Measurements from ENCODE around the gene ACOT8. TPM values are rescaled to one million over a fixed set of nuclear protein-coding genes. Genes with fewer than 3 reads are reported as not detected.
"Not testable (repeated sequence)": the region's sequence is repeated elsewhere in the genome, so short reads cannot be mapped to it uniquely, and the experiment has no call there.

ACOT8 gene
- total RNA-seq, 1 donor from 2014 or later, result 23.6 TPM

DNA sequence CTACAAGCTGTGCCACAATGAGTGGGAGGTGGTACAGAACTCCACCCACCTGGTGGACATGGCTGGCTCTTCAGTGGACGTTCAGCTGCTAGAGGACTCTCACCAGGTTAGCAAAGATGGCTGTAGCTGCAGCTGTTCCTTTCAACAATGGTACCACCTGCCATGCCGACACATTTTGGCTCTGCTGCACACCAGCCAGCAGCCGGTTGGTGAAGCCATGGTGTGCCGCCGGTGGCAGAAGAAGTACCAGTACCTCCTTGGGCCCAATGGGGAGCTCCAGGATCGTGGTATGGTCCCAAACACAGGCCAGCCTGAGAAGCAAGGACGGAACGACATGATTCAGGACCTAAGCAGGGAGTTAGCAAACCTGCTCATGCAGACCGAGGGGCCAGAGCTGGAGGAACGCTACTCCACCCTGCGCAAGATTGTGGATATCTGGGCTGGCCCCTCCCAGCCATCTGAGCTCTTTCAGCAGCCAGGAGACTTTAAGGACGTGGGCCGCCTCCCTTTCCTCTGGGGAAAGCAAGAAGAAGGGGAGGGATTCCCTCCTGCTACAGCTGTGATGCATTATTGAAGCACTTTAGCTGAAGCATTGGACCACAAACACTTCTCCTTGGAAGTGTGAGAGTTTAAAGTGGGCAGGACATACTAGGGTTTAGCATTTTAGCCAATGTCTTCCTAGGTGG lies 21.0 kb upstream of the ACOT8 start:
- Mint-ChIP-seq H3K4me3 (ENCODE audit: unreplicated experiment) (no peak overlapping the region), H3K36me3 (ENCODE audit: unreplicated experiment) (peaks cover 13% of the 10 kb centered on the region), H3K4me1 (ENCODE audit: unreplicated experiment) (peaks cover 15% of the 10 kb centered on the region), H3K27ac (ENCODE audit: unreplicated experiment) (no peak overlapping the region), H3K9me3 (ENCODE audit: unreplicated experiment) (no peaks in the 10 kb centered on the region), H3K27me3 (ENCODE audit: unreplicated experiment) (no peaks in the 10 kb centered on the region)
- DNase-seq (ENCODE audit: extremely low spot score, unreplicated experiment), result no peak
- TF ChIP-seq CTCF (IDR thresholded peaks at IDR 0.05), result no peak

GRCh38 chr20:45874576-45874975 lies 17.4 kb upstream of the ACOT8 start:
- H3K4me3 Mint-ChIP-seq (ENCODE audit: unreplicated experiment), result no peak overlapping the region
- no peaks in the 10 kb centered on the region for H3K9me3 Mint-ChIP-seq (ENCODE audit: unreplicated experiment)
- peaks cover 4% of the 10 kb centered on the region for H3K36me3 Mint-ChIP-seq (ENCODE audit: unreplicated experiment)
- no peaks in the 10 kb centered on the region for H3K27me3 Mint-ChIP-seq (ENCODE audit: unreplicated experiment)
- no peak for DNase-seq (ENCODE audit: extremely low spot score, unreplicated experiment)
- H3K4me1 Mint-ChIP-seq (ENCODE audit: unreplicated experiment), result no peaks in the 10 kb centered on the region
- no peak overlapping the region for H3K27ac Mint-ChIP-seq (ENCODE audit: unreplicated experiment)
- TF ChIP-seq CTCF (IDR thresholded peaks at IDR 0.05), result no peak

DNA sequence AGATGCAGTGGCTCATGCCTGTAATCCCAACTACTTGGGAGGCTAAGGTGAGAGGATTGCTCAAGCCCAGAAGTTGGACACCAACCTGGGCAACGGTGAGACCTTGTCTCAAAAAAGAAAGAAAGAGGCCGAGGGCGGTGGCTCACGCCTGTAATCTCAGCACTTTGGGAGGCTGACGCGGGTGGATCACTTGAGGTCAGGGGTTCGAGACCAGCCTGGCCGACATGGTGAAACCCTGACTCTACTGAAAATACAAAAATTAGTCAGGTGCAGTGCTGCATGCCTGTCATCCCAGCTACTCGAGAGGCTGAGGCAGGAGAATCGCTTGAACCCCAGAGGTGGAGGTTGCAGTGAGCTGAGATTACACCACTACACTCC lies 16.9 kb upstream of the ACOT8 start:
- not testable (repeated sequence) for H3K4me1 Mint-ChIP-seq (ENCODE audit: unreplicated experiment); H3K27ac Mint-ChIP-seq (ENCODE audit: unreplicated experiment); H3K9me3 Mint-ChIP-seq (ENCODE audit: unreplicated experiment); H3K27me3 Mint-ChIP-seq (ENCODE audit: unreplicated experiment); DNase-seq (ENCODE audit: extremely low spot score, unreplicated experiment); H3K4me3 Mint-ChIP-seq (ENCODE audit: unreplicated experiment); H3K36me3 Mint-ChIP-seq (ENCODE audit: unreplicated experiment)

DNA sequence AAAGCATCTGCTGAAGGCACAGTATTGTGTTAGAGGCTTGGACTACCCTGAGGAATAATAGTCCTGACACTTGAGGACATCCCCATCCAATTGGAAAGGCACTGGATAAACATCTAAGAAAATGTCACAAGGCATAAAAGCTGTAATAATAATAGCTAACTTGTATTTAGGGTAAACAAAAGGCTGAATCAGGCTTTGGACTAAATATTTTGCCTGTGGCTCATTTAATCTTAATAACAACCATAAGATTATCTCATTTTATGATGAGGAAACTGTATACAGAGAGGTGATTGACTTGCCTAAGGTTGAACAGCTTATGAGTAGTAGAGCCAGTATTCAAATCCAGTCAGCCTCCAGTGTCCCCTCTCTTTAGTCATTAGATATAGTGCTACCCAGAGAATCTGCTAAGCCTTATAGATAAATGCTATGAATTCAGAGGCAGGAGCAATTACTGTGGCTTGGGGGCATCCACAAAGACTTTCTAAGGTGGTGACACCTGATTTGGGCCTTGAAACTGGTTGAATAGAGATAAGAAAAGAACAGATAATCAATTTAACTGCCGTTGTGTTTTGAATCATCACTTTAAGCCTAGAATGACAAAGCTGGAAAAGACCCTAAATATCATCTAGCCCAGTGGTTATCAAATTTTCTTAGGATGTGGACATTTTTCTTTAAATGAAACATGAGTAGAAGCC lies 16.4 kb upstream of the ACOT8 start:
- no peaks in the 10 kb centered on the region for H3K9me3 Mint-ChIP-seq (ENCODE audit: unreplicated experiment)
- no peaks in the 10 kb centered on the region for H3K27me3 Mint-ChIP-seq (ENCODE audit: unreplicated experiment)
- DNase-seq (ENCODE audit: extremely low spot score, unreplicated experiment), result no peak
- H3K27ac Mint-ChIP-seq (ENCODE audit: unreplicated experiment), result no peak overlapping the region
- H3K36me3 Mint-ChIP-seq (ENCODE audit: unreplicated experiment), result peaks cover 4% of the 10 kb centered on the region
- H3K4me3 Mint-ChIP-seq (ENCODE audit: unreplicated experiment), result no peak overlapping the region
- TF ChIP-seq CTCF (IDR thresholded peaks at IDR 0.05), result no peak
- H3K4me1 Mint-ChIP-seq (ENCODE audit: unreplicated experiment), result no peaks in the 10 kb centered on the region

GRCh38 chr20:45872626-45873025 lies 15.4 kb upstream of the ACOT8 start:
- Mint-ChIP-seq H3K9me3 (ENCODE audit: unreplicated experiment) (no peaks in the 10 kb centered on the region), H3K4me1 (ENCODE audit: unreplicated experiment) (no peaks in the 10 kb centered on the region), H3K27me3 (ENCODE audit: unreplicated experiment) (no peaks in the 10 kb centered on the region), H3K4me3 (ENCODE audit: unreplicated experiment) (no peak overlapping the region), H3K36me3 (ENCODE audit: unreplicated experiment) (peaks cover 4% of the 10 kb centered on the region), H3K27ac (ENCODE audit: unreplicated experiment) (no peak overlapping the region)
- DNase-seq (ENCODE audit: extremely low spot score, unreplicated experiment), result no peak
- TF ChIP-seq CTCF (IDR thresholded peaks at IDR 0.05), result no peak

Measured in osteocyte (in vitro differentiated cells).